Measurements from ENCODE around the gene CELSR1. TPM values are rescaled to one million over a fixed set of nuclear protein-coding genes. Genes with fewer than 3 reads are reported as not detected.

The CELSR1 gene
- total RNA-seq, 1 experiment from 2014 or later = 33.2 TPM

DNA sequence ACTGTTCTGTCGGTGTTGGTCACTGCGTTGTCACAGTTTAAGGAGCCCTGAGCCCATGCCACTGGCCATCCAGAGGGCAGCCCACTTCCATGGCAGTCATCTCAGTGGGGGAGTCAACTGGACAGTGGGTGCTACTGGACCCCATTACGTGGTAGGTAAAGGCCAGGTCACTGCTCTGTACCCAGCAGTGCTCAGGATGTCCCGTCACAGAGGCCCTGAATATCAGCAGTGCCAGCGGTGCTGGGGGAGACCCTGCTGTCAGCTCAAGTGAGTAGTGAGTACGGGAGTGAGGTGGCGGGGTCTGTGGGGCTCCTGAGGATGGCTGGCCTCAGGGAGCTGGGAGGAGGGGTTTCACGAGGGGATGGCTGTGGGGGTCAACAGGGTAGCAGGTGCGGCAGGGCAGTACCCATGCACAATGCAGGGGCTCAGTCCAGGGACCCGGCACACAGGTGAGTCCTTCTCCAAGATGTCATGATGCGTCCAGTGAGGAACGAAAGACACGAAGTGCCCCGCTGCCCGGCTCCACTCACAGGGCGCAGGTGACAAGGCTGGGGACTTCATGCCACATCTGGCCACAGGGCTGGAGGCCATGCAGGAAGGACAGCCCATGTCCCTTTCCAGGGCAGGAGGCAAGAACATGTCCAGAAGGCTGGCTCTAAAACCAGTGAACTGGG, 27.9 kb downstream of the CELSR1 start:
- ChIA-PET POLR2A (no interaction called here), CTCF (no interaction called here)
- TF ChIP-seq, protein P1, sequence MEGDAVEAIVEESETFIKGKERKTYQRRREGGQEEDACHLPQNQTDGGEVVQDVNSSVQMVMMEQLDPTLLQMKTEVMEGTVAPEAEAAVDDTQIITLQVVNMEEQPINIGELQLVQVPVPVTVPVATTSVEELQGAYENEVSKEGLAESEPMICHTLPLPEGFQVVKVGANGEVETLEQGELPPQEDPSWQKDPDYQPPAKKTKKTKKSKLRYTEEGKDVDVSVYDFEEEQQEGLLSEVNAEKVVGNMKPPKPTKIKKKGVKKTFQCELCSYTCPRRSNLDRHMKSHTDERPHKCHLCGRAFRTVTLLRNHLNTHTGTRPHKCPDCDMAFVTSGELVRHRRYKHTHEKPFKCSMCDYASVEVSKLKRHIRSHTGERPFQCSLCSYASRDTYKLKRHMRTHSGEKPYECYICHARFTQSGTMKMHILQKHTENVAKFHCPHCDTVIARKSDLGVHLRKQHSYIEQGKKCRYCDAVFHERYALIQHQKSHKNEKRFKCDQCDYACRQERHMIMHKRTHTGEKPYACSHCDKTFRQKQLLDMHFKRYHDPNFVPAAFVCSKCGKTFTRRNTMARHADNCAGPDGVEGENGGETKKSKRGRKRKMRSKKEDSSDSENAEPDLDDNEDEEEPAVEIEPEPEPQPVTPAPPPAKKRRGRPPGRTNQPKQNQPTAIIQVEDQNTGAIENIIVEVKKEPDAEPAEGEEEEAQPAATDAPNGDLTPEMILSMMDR (IDR thresholded peaks at IDR 0.05; ENCODE audit: insufficient read depth in 1 of 2, low read depth in 1 of 2, low read length in 1 of 2, severe bottlenecking in 1 of 2, unreplicated experiment in 1 of 2) = no peak
- BruUV-seq (replicated peaks) = no TSS peak
- Histone ChIP-seq H3K36me3 (ENCODE audit: control insufficient read depth, insufficient read depth, low read length) (no peaks in the 10 kb centered on the region), H3K4me3 (ENCODE audit: low read depth, low read length) (no peak overlapping the region), H3K4me1 (no peaks in the 10 kb centered on the region), H3K9me3 (no peaks in the 10 kb centered on the region), H3K27me3 (replicated peaks; ENCODE audit: control insufficient read depth, insufficient read depth, low read length) (no peaks in the 10 kb centered on the region)
- Mint-ChIP-seq H3K27me3 (ENCODE audit: insufficient read depth, unreplicated experiment) (no peaks in the 10 kb centered on the region), H3K4me3 (ENCODE audit: unreplicated experiment) (no peak overlapping the region), H3K27ac (ENCODE audit: unreplicated experiment) (no peak overlapping the region), H3K36me3 (ENCODE audit: insufficient read depth, unreplicated experiment) (peaks cover 6% of the 10 kb centered on the region), H3K9me3 (ENCODE audit: unreplicated experiment) (no peaks in the 10 kb centered on the region), H3K4me1 (ENCODE audit: low read depth, unreplicated experiment) (no peaks in the 10 kb centered on the region)
- intact Hi-C loops (cut with micrococcal nuclease; ENCODE audit: unreplicated experiment) = no loop called here
- DNase-seq = no peak

DNA sequence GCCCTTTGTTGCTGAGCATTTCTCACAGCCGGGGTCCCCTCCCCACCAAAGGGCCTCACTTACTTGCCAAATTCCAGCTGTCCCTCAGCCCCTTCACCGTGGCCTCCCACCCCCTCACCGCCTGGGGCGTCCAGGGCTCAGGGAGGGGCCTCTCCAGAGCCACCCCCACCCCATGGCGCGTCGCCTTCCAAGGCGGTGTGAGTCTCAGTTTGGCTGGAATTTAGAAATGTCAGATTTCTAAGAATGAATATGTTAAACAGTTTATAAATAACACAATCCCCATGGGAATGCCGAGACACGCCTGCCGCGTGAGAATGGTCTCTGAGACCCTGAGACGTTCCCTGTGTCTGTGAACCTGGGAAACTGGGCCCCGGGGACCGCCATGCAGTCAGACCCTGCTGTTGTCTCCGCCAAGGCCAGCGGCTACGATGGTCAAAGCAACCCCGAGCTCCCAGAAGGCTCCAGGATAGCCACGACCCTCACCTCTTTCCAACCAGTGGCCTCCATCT, 28.9 kb downstream of the CELSR1 start:
- H3K9me3 Mint-ChIP-seq (ENCODE audit: unreplicated experiment) = no peaks in the 10 kb centered on the region
- no TSS peak for BruUV-seq (replicated peaks)
- TF ChIP-seq, protein P1 (IDR thresholded peaks at IDR 0.05; ENCODE audit: insufficient read depth in 1 of 2, low read depth in 1 of 2, low read length in 1 of 2, severe bottlenecking in 1 of 2, unreplicated experiment in 1 of 2) = no peak
- ChIA-PET CTCF (no interaction called here), POLR2A (no interaction called here)
- no peak for DNase-seq
- peaks cover 6% of the 10 kb centered on the region for H3K36me3 Mint-ChIP-seq (ENCODE audit: insufficient read depth, unreplicated experiment)
- H3K4me1 ChIP-seq = no peaks in the 10 kb centered on the region
- no peaks in the 10 kb centered on the region for H3K4me1 Mint-ChIP-seq (ENCODE audit: low read depth, unreplicated experiment)
- H3K36me3 ChIP-seq (ENCODE audit: control insufficient read depth, insufficient read depth, low read length) = no peaks in the 10 kb centered on the region
- no peak overlapping the region for H3K27ac Mint-ChIP-seq (ENCODE audit: unreplicated experiment)
- no peaks in the 10 kb centered on the region for H3K9me3 ChIP-seq
- H3K27me3 ChIP-seq (replicated peaks; ENCODE audit: control insufficient read depth, insufficient read depth, low read length) = no peaks in the 10 kb centered on the region
- intact Hi-C loops (cut with micrococcal nuclease; ENCODE audit: unreplicated experiment) = no loop called here
- no peak overlapping the region for H3K4me3 ChIP-seq (ENCODE audit: low read depth, low read length)
- H3K27me3 Mint-ChIP-seq (ENCODE audit: insufficient read depth, unreplicated experiment) = no peaks in the 10 kb centered on the region
- H3K4me3 Mint-ChIP-seq (ENCODE audit: unreplicated experiment) = no peak overlapping the region

DNA sequence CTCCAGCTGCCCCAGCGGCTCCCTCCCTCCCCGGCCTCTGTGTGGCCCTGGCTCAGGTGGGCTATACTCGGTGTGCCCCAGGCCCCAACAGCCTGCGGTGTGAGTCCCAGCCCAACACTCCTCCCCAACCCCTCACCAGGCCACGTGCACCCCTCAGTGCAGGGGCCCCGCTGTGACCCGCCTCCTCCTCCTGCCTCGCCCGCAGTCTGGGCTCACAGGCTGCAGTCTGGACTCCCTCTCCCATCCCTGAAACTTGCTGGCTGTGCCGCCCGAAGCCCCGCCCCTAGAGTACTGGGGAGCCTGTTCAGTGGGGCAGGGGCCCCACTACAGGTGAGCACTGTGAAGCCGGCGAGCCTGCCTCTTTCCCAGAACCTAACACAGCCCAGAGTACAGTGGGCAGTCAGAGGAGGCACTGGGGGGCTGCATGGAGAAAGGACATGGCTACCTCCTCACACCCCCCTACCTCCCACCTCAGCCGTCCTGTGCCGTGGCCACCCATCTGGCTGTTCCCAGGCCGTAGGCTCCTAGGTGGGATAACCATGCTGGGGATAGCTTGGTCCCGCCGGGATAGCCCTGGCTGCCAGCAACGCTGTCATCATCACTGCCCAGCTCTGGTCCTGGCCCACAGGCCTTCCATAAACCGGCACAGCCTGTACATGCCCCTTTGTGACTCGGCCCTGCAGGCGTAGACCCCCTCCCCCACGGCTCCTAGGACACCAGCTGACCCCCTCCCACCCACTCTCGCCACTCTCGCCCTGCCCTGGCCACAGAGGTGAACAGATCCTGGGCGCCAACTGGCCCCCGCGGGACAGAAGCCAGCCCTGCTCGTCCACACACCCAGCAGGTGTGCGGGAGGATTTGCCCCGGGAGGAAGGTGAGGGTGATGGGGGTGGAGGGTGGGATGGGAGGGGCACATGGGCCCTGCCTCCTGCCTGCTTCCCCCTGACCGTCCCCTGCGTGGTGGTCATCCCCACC, 29.7 kb downstream of the CELSR1 start:
- Mint-ChIP-seq H3K4me1 (ENCODE audit: low read depth, unreplicated experiment) (no peaks in the 10 kb centered on the region), H3K4me3 (ENCODE audit: unreplicated experiment) (no peak overlapping the region), H3K27ac (ENCODE audit: unreplicated experiment) (no peak overlapping the region), H3K36me3 (ENCODE audit: insufficient read depth, unreplicated experiment) (peaks cover 7% of the 10 kb centered on the region), H3K27me3 (ENCODE audit: insufficient read depth, unreplicated experiment) (no peaks in the 10 kb centered on the region), H3K9me3 (ENCODE audit: unreplicated experiment) (no peaks in the 10 kb centered on the region)
- H3K4me1 ChIP-seq = no peaks in the 10 kb centered on the region
- no TSS peak for BruUV-seq (replicated peaks)
- TF ChIP-seq, protein P1 (IDR thresholded peaks at IDR 0.05; ENCODE audit: insufficient read depth in 1 of 2, low read depth in 1 of 2, low read length in 1 of 2, severe bottlenecking in 1 of 2, unreplicated experiment in 1 of 2) = no peak
- ChIA-PET POLR2A (no interaction called here), CTCF (no interaction called here)
- no peak for DNase-seq
- H3K4me3 ChIP-seq (ENCODE audit: low read depth, low read length) = no peak overlapping the region
- H3K9me3 ChIP-seq = no peaks in the 10 kb centered on the region
- H3K36me3 ChIP-seq (ENCODE audit: control insufficient read depth, insufficient read depth, low read length) = no peaks in the 10 kb centered on the region
- intact Hi-C loops (cut with micrococcal nuclease; ENCODE audit: unreplicated experiment) = no loop called here
- H3K27me3 ChIP-seq (replicated peaks; ENCODE audit: control insufficient read depth, insufficient read depth, low read length) = no peaks in the 10 kb centered on the region
